ENCODE results near the gene TESK2. TPM values are rescaled to one million over a fixed set of nuclear protein-coding genes. Genes with fewer than 3 reads are reported as not detected.

Gene TESK2
- total and polyA plus RNA-seq, 12 donors, result 1.1 to 21.4 (median 3.6) TPM

DNA sequence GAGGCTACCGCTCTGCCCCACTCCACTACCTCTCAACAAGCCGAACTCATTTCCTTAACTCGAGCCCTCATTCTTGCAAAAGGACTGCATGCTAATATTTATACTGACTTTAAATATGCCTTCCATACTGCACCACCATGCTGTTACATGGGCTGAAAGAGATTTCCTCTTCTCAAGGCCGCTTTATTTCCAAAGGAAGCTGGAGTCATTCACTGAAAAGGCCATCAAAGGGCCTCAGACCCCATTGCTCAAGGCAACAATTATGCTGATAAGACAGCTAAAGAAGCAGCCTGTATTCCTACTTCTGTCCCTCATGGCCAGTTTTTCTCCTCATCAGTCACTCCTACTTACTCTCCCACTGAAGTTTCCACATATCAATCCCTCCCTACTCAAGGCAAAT is 171.2 kb downstream of the TESK2 start:
- H3K27me3 ChIP-seq, result no peaks in the 10 kb centered on the region
- TF ChIP-seq POLR2A (IDR thresholded peaks at IDR 0.05), result no peak
- TF ChIP-seq, protein P1, sequence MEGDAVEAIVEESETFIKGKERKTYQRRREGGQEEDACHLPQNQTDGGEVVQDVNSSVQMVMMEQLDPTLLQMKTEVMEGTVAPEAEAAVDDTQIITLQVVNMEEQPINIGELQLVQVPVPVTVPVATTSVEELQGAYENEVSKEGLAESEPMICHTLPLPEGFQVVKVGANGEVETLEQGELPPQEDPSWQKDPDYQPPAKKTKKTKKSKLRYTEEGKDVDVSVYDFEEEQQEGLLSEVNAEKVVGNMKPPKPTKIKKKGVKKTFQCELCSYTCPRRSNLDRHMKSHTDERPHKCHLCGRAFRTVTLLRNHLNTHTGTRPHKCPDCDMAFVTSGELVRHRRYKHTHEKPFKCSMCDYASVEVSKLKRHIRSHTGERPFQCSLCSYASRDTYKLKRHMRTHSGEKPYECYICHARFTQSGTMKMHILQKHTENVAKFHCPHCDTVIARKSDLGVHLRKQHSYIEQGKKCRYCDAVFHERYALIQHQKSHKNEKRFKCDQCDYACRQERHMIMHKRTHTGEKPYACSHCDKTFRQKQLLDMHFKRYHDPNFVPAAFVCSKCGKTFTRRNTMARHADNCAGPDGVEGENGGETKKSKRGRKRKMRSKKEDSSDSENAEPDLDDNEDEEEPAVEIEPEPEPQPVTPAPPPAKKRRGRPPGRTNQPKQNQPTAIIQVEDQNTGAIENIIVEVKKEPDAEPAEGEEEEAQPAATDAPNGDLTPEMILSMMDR (IDR thresholded peaks at IDR 0.05), result no peak
- intact Hi-C loops (cut with DNase I), result no loop called here
- H3K36me3 ChIP-seq (replicated peaks in 1 of 2), result no peaks in the 10 kb centered on the region
- H3K27ac ChIP-seq, result no peak overlapping the region
- WGBS, 4 donors, result 80 to 91% (median 81%) methylated on average over 4 of the region's 4 CpGs
- no peak for DNase-seq
- no peaks in the 10 kb centered on the region for H3K4me1 ChIP-seq (replicated peaks in 1 of 2)
- no peak overlapping the region for H3K4me3 ChIP-seq
- H3K9me3 ChIP-seq (replicated peaks in 1 of 3), result no peaks in the 10 kb centered on the region

DNA sequence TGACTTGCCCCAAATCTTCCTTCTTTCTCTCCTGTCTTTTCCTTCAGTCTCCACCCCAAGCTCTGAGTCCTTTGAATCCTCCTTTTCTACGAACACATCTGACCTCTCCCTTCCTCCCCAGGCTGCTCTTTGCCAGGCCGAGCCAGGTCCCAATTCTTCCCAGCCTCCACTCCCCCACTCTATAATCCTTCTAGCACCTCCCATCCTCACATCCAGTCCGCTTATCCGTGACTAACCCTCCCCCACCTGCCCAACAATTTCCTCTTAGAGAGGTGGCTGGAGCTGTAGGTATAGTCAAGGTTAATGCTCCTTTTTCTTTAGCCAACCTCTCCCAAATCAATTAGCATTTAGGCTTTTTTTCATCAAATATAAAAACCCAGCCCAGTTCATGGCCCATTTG is 173.8 kb downstream of the TESK2 start:
- Histone ChIP-seq H3K4me3 (no peak overlapping the region), H3K36me3 (replicated peaks in 1 of 2) (no peaks in the 10 kb centered on the region), H3K4me1 (replicated peaks in 1 of 2) (no peaks in the 10 kb centered on the region), H3K27me3 (no peaks in the 10 kb centered on the region), H3K9me3 (replicated peaks in 1 of 3) (no peaks in the 10 kb centered on the region), H3K27ac (no peak overlapping the region)
- TF ChIP-seq, protein P1 (IDR thresholded peaks at IDR 0.05), result no peak
- TF ChIP-seq POLR2A (IDR thresholded peaks at IDR 0.05), result no peak
- WGBS, 4 donors, result 70 to 78% (median 73%) methylated on average over 4 of the region's 4 CpGs
- no peak for DNase-seq
- intact Hi-C loops (cut with DNase I), result no loop called here

DNA sequence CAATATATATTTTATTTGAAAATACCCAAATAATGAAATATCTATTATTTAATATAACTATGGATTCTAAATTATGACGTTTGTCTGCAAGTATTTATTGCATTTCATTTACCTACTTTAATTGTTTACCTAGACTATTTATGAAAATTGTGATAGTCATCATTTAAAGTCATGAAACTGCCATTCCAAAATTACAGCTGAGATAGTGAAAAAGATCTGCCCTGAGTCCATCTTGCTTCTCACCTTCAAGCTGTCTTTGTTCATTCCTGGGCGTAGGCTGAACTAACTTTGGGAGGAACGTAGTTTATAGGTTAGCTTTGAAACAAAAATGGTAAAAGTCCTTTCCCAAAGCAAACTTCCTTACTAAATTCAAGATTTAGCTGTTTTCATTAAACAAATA is 176.7 kb downstream of the TESK2 start:
- no peaks in the 10 kb centered on the region for H3K9me3 ChIP-seq (replicated peaks in 1 of 3)
- DNase-seq, result no peak
- TF ChIP-seq, protein P1 (IDR thresholded peaks at IDR 0.05), result no peak
- no peak for TF ChIP-seq POLR2A (IDR thresholded peaks at IDR 0.05)
- H3K27ac ChIP-seq, result no peak overlapping the region
- no peaks in the 10 kb centered on the region for H3K27me3 ChIP-seq
- intact Hi-C loops (cut with DNase I), result no loop called here
- H3K4me3 ChIP-seq, result no peak overlapping the region
- H3K4me1 ChIP-seq (replicated peaks in 1 of 2), result no peaks in the 10 kb centered on the region
- H3K36me3 ChIP-seq (replicated peaks in 1 of 2), result no peaks in the 10 kb centered on the region
- WGBS, 4 donors, result 81 to 85% (median 83%) methylated on average over 3 of the region's 3 CpGs

DNA sequence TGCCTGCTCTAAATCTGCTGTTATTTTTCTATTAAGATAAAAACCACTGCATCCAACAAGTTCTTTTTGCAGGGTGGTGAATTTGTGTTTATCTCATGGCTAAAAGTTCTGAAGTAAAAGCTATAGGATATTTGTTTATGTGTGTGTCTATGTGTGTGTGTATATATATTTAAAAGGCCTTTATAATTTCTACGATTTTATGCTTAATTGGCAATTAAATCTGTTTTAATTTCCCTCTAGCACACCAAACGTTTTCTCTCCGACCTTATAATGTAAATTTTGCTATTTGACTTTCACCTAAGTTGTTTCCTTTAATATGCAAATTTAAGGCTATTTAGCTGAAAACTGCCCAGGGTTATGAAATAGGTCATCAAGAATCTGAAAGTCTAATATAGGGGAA is 184.1 kb downstream of the TESK2 start:
- Histone ChIP-seq H3K4me3 (no peak overlapping the region), H3K36me3 (replicated peaks in 1 of 2) (no peaks in the 10 kb centered on the region), H3K9me3 (replicated peaks in 1 of 3) (no peaks in the 10 kb centered on the region), H3K4me1 (replicated peaks in 1 of 2) (peaks cover 9 to 13% of the 10 kb centered on the region in 2 donors), H3K27me3 (no peaks in the 10 kb centered on the region), H3K27ac (no peak overlapping the region)
- no peak for DNase-seq
- TF ChIP-seq, protein P1 (IDR thresholded peaks at IDR 0.05), result no peak
- no peak for TF ChIP-seq POLR2A (IDR thresholded peaks at IDR 0.05)
- WGBS, 4 donors, result 67 to 79% (median 74%) methylated on average over 3 of the region's 3 CpGs
- intact Hi-C loops (cut with DNase I), result no loop called here

Measured in adrenal gland (tissue), 12 donors.